ENCODE data around the gene TTI1.

Gene TTI1

DNA sequence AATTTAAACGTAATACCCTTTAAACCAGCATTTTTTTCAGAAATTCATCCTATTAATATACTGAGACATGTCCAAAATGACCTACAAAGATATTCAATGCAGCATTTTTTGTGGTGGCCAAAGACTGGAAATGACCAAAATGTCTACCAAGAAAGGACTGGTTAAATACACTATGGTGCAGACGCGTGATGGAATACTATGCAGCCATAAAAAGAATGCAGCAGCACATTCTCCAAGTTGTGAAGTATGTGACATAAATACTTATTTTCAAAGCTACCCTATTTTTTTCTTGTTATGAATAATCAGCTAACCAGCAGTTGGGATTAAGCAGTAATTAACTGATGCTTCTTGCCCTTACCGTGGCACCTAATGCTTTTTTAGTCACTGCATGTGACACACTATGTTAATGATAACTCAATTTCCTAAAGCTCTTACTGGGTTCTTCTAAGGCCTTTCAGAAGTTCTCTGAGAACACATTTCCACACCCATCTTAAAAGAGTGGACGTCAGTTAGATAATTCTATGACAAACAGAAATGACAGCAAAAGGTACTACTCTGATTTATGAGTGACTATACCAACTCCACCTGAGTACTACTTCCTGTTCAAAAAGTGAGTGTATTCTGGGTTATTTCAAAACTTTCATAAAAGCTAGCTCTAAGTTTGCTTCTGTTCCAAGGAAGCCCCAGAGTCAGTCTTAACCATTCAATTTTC is 24.9 kb downstream of the TTI1 start:
- DNase-seq, result no peak

DNA sequence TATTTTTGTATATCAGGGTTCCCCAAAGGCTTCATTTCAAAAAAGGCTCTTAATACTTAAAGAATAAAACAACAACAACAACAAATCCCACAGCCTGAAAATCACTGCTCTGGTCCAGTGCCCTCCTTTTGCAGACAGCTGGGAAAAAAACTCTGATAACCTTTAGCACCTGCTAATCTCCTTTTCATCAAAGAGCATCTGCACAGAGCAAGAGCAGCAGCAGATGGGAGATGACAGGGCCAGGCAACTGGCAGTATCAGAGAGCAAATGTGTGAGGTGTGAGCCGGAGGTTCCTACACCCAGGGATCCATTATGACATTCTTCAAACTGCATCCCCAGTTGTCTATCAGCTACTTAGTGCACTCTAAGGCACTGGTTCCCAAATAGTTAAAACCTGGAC is 25.7 kb downstream of the TTI1 start:
- DNase-seq, result no peak

DNA sequence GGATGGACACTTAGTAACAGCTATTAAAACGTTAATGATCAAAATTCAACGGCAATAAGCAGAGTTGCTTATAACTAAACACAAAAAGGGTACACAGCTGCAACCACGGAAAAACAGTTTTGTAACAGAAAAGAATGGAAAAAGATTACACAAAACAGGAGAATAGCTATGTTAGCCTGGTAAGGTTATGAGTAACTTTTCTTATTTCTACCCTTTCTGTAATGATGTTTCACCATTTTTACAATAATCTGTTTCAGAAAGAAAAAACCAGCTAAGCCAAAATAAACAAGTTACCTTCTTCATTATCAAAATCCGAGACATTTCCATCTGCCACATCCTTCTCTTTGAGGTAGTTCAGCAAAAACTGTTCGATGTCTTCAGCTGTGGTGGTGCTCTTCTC is 27.4 kb downstream of the TTI1 start:
- DNase-seq, result no peak

DNA sequence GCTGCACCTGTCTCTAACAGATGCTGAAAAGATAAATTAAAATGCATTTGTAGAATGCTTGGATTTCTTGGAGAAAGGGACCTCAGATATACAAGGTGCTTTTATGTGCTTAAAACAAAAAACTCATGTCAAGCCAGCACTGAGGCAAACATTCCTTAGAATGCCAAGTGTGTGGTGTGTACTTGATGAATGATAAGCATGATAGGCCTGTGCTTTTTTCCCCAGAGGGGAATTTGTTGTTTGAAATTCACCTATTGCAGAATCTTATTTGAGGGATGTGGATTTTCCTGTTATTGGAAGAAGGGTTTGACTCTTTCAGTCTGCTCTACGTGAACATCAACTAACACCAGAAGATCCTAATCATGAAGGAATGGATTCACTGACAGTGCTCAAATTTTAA is 28.8 kb downstream of the TTI1 start:
- no peak for DNase-seq

DNA sequence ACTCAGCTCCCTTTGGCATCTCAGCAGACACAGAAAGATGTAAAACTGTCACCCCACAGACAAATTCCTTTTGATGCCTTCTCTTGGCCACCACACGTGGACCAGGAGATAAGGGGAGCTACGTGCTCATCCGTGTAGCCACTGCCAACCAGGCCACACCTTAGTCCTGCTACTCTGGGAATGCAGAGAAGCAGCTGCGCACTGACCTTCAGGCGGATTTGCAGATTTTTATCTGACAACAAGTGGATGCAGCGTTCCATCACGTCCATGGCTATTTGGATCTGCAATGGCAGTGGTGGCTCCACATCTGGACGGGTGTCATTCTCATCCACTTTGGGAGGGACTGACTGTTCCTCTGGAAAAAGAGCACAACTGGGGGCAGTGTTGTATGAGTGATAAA is 30.8 kb downstream of the TTI1 start:
- no peak for DNase-seq

DNA sequence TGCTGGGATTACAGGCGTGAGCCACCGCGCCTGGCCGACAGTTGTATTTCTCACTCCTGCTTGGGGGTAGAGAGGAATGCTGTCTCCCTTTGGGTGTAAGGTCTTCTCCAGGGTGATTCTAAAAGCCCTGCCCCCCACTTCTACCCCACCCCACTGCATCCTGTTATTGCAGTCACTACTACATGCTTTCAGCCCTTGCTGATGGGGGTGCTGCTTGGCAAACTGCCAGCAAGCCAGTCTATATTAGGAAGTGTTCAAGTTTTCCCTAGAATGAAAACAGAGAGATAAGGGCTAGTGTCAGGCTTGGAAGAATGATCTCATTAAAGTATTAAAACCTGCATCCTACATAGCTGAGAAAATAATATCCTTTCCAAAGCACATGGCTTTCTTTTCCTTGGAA is 31.3 kb downstream of the TTI1 start:
- no peak for DNase-seq

DNA sequence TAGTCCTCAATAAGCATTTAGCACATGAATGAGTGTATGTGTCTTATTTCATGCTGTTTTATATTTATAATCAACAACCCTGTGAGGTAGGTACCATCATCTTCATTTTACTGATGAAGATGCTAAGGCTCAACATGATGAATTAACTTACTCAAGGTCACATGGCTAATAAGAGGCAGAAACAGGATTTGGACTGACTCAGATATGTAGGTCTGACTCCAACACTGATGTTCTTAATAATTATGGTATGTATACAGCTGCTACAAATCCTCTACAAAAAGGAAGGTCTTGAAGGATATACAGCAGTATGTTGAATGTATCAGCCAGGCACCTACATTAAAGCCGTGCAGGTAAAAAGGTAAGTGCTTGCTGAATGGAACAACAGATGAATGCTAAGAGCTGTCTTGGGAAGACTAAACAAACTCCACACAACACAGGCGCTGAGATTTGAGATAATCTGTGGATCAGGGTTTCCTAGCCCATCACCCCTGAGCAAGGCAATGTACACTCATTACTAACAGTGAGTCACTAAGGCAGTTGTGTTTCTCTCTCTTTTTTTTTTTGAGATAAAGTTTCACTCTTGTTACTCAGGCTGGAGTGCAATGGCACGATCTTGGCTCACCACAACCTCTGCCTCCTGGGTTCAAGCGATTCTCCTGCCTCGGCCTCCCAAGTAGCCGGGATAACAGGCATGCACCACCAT is 31.9 kb downstream of the TTI1 start:
- no peak for DNase-seq

DNA sequence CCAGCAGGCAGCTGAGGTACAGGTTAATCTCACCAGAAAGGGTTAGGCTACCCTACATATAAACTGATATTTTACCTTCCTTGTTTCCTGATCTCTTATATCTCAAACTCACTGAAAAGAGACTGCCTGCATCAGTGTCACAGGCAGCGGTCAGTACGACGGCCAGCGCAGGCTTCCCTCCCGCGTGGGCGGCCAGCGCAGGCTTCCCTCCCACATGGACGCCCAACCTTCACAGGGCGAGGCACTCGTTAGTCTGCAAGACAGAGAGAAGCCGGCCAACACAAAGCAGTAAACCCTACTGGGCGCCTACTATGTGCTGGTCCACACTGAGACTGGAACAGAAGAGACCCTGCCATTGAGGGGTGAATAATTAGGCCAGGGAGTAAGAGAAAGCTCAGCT is 33.0 kb downstream of the TTI1 start:
- DNase-seq, result no peak

DNA sequence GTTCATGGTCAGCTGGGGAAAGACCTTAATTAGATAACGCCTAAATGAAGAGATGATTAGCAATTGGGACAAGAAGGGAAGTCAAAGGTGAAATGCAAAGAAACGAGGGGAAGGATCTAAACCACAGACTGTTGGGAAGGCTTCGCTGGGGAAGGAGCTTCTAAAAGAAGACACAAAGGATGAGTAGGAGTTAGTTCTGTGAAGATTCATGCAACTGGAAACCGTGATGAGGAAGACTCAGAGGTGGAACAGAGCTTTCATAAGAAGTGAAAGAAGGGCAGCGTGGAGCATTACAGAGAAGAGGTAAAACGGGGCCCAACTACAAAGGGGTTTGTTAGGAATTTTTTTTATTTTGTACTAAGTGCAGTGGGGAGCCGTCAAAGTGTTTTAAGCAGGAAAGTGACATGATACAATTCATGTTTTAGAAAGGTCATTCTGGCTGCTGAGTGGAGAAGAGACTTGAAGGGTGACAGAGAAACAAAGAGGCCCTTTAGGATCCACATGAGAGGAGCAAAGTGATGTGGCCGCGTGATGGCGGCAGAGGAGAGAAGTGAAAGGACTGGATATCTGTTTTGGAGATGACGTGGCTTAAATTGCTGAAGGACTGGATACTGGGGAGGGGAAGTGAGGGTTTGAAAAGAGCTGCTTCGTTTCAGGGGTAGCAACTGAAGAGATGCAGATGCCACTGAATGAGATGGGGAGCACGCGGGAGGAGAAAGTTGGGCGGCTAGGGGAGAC is 33.6 kb downstream of the TTI1 start:
- DNase-seq, result no peak

DNA sequence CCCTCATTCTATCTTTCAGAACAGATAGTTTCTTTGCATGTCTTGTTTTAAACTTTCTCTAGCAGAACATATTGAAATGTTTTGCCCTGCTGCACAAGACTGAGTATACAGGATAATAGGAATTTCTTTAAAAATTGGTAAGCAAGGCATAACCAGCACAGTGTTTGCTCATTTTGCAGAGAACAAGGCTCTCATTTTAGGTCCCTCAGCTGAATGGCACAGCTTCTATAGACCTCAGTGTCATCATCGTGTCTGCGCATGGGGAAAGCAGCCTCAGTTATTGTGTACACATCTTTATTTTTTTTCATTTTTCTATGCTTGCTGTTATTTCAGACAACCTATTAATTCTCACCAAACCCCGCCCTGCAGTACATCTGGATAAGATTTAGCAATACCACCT is 35.7 kb downstream of the TTI1 start:
- no peak for DNase-seq

DNA sequence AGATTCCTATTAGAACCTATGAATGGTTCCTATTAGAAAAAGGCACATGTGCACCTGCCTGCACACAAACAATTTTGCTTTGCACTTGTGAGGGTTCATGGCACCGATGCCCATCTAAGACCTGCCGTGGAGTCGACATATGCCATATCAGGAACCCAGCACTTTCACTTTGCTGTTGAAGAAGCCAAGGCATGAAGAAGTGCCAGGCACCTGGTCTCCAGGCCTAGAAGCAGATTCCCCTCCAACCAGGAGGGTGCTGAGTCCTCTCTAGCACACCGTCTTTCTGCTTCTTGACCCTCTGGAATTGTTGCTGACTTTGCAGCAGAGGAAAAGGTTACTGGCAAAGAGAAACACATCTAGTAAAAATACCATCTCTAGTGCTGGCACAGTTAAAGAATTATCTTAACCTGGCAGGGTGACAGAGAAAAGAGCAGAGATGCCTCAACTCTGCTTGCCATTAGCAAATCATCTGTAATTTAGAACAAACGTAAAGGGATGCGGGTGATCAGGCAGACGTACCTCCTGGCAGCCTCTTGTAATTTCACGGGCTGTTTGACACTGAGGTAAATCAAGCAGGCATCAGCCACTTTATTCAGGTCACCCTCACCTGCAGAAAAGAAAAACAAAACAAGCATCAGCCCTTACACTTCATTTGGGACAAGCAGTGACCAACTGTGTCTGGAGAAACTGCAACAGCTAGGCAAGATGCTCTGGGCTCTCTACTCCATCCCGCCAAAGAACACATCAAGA is 37.2 kb downstream of the TTI1 start:
- DNase-seq, result no peak

DNA sequence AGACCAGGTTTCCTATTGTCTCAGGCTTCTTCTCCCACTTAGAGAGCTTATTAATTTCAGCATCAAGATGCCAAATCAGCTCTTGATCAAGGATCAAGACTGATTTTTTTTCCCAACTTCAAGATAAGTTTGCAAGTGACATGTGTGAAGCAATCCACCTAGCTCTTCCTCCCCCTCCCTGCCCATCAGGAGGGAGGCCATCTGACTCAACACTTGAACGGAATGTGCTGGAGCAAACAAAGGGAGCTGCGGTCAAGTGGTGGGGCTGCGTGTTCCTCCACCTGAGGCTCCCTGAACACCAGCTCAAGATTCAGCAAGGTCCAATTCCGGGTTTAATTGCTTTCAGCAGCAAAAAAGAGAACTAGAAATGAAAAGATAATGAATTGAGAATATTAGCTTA is 38.7 kb downstream of the TTI1 start:
- DNase-seq, result no peak

DNA sequence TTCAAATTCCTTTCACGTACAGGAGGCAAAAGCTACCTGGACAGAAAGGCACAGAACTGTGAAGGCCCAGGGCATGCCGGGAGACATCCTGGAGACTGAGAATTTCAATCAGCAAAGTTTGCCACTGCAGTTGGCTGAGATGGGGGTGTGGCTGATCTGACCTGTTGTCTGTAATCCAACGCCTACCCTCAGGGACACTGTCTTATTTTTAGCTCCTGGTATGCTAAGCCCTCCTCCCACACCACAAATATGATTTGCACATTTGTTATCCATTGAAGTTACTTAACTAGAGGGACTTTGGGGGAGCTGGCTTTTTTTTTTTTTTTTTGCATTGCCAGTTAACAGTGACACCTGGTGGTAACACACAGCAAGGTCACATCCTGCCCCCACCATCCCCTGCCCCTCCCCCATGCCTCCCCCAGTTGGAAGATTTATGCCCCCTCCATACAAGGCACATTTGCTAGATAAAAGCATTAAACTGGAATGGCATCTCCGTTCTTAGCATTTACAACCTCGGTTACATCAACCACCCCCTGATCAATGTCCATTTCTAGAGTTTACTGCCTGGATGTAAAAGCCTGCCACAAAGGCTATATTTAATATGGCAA is 40.4 kb downstream of the TTI1 start:
- DNase-seq, result no peak

DNA sequence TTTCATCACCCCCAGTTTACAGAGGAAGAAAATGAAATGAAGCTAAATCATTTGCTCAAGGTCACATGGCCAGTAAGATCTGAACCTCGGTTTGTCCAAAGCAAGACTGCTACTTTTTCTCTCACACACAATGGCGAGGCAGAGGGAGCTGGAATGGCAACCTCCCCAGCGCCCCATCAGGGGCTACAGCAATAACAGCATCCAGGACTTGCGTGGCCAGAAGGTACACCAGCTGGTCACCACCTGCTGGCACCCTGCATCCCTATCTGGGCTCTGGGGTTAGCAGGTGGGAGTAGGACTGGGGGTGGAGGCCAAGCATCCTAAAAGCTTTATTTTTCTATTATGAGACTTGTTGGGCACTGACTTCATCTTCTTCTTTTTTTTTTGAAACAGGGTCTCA is 41.3 kb downstream of the TTI1 start:
- no peak for DNase-seq

DNA sequence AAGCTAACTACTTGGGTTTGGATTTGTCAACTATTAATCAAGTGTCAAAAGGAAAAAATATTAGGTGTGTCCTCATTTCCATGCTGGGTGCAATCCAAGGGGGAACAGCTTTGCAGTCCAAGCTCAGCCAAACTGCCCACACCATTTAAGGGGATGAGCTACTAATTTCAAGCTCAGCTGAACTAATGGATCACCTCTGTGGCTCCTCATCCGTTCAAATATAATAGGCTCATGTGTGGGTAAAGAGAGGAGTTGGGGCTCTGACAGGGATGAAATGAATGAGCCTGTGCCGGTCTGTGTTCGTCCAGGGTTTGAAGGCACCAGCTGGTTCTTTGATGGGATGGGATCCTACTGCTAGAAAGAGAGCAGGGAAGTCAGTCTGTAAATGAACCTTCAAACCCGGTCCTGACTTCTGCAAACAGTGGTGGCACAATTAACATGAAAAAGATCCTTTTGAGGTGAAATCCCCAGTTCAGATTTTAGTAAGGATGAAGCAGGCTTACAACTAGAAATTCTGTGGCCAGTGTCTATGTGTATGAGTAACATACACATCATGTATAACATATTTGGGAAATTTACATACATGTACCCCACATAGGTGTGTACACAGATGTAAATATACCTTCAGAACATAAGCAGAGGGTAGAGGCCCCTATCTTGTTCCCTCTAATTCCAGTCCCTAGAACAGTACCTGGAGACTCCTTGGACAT is 41.9 kb downstream of the TTI1 start:
- no peak for DNase-seq

DNA sequence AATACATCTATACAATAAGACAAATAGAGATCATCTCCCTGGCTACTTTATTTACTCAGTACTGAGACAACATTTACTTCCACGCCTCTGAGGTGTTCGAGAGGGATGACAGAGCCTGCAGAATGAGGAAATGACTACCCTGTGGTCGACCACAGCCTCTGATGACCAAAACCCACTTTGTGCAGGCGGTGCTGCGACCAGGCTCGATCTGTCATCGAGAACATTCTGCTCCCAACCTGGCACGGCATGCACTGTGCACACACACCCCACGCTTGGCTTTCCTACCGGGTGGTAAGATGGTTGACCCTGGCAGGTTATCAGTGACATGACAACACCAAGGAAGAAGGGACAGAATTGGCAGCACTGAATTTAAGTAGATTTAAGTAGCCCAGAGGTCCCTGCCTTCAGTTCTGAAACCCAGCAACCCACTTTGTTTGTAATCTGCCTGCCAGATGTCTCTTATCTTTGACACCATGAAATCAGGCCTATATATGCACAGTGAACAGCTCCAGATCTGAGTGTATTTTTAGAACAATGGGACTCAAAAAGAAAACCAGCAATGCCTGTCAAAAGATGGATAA is 42.6 kb downstream of the TTI1 start:
- no peak for DNase-seq

DNA sequence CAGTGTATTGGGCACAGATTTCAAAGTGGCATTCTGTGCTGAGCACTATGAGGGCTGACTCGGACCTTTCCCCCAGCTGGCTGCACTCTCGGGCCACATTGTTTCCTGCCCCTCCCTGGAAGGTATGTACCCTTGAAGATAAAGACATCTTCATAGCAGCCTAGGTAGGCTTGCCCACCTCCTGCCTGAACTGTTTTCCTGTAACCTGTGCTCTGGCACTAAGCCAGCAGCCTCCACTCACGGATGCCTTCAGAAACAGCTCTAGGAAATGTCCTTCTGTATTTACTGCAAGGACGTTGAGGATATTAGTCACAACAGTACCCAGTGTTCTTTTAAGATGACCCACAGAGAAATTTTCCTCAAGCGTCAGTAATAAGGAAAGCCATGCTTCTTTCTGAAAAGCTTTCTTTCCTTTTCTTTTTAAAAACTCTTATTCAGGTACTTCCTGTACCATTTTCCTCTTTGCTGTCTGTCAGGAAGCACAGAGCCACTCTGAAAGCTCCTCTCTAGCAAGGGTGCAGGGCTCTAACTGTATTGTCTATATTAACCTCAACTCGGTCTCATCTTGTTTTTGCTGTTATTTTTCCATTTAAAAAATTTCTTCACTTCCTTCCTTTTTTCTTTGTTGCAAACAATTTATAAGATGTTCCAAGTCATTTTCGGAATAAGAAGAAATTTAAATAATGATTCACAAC is 43.5 kb downstream of the TTI1 start:
- no peak for DNase-seq

DNA sequence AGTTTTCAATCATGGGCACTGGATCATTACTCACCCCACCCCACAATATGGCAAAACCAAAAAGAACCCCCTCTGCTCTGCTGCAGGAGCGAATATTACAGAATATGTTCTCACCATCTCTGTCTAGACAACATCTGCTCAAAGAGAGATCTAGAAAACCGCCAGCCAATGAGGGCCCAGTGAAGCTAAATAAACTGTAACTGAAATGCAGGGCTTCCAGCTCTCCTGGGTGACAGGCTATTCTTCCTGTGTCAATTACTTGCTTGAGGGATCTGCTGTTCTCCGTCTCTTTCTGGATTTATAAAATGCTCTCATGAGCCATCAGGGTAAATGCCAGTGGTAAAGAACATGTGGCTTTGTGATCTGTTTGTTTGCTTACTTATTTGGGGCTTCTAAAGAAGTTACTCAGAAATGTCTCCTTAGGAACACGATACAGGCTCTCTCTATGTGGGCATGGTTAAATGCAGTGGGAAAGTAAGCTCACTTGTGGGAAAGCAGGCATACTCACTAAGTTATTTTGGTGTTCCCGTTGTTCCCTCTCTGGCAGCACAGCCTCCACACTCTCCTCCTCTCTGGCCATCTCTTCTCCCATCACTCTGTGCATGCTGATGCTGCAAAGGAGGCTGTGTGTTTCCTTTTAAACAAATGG is 44.8 kb downstream of the TTI1 start:
- no peak for DNase-seq

DNA sequence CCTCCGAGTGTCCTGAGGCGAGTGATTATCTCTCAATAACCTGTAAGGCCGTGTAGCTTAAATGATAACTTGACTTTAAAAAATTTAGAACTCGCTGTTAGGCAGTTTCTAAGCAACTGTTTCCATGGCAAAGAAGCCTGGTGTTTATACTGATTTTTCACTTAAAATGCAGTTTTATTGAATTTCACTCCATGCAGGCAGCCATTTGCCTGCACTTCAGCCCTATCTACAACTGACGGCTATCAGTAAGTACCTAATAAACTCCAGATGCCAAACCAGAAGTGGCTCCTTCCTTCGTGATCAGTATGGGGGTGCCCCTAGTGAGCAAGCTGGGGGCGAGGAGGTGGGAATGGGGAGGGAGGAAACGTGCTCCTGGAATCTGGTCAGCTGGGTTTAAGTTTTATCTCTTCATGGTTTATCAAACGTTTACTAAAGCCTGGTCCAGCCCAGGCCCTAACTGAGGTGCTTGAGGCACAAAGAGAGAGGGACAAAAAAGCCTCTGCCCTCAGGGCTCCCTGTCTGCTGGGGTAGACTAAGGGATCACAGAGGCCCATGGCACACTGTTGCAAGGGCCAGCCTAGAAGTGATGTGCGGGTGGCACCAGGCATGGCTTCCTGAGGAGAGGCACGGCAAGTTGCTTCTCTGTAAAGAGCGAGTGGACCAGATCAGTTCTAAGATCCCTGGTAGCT is 45.5 kb downstream of the TTI1 start:
- DNase-seq, result no peak

Measured in NCI-H1417 treated with DMSO at 0.1 percent for 48 hours (cell line).